IMR-90 (cell line): ENCODE data around the gene PLD1. TPM values are rescaled to one million over a fixed set of nuclear protein-coding genes. Genes with fewer than 3 reads are reported as not detected.

Experiments
- ATAC-seq: fragments of 200-7000 bp; cut with Tn5 transposase; 2 replicates; pipeline ENCODE4 v1.9.1; 2020; ENCODE audit warnings: low read depth, mild to moderate bottlenecking, moderate library complexity
- BruUV-seq: library from RNA; stranded (reverse); fragments of 400-500 nt; replicated peaks from 2 replicates; lab custom pipeline; 2021; lab: Mats Ljungman, UMichigan
- CTCF ChIA-PET: fragments of 300-600 bp; formaldehyde crosslinking; extraction: SDS; loops from one replicate; lab custom pipeline; 2021; ENCODE audit warnings: antibody characterized with exemption; lab: Yijun Ruan, JAX
- POLR2A ChIA-PET: fragments of 300-600 bp; sonication (Branson Sonifier 250); formaldehyde crosslinking; loops from one replicate; lab custom pipeline; 2022; ENCODE audit warnings: antibody characterized with exemption; ENCODE audit not compliant: unreplicated experiment; lab: Charles Lee
- DNase-seq: peaks from one replicate; pipeline ENCODE4 v3.0.0; 2013
- H2AFZ ChIP-seq: replicated peaks from 2 replicates; pipeline ENCODE3; 2013; ENCODE audit warnings: low read length, mild to moderate bottlenecking; ENCODE audit not compliant: poor library complexity
- H2AK5ac ChIP-seq: 2 replicates; pipeline ENCODE4 v1.6.1; 2013; ENCODE audit warnings: low read depth, low read length, inconsistent platforms
- H2AK9ac ChIP-seq: replicated peaks from 2 replicates; pipeline ENCODE3; 2013; ENCODE audit warnings: mild to moderate bottlenecking, low read depth, low read length, moderate library complexity; ENCODE audit not compliant: poor library complexity
- H2BK120ac ChIP-seq: 2 replicates; pipeline ENCODE4 v1.6.1; 2013; ENCODE audit warnings: low read depth, low read length, inconsistent platforms
- H2BK15ac ChIP-seq: 3 replicates; pipeline ENCODE4 v1.6.1; 2013; ENCODE audit warnings: low read depth, low read length, inconsistent platforms
- H2BK20ac ChIP-seq: 2 replicates; pipeline ENCODE4 v1.6.1; 2013; ENCODE audit warnings: low read depth, mild to moderate bottlenecking, inconsistent platforms, low read length, moderate library complexity
- H2BK5ac ChIP-seq: 2 replicates; pipeline ENCODE4 v1.6.1; 2013; ENCODE audit warnings: mild to moderate bottlenecking, low read depth, low read length, inconsistent platforms; ENCODE audit not compliant: poor library complexity, severe bottlenecking
- H3K14ac ChIP-seq: replicated peaks from 2 replicates; pipeline ENCODE4 v1.6.1; 2013; ENCODE audit warnings: low read depth, low read length, inconsistent platforms
- H3K18ac ChIP-seq: 2 replicates; pipeline ENCODE4 v1.6.1; 2013; ENCODE audit warnings: low read depth, low read length, control low read depth
- H3K23ac ChIP-seq: 2 replicates; pipeline ENCODE4 v1.6.1; 2013; ENCODE audit warnings: low read depth, low read length, inconsistent platforms
- H3K27ac ChIP-seq: 2 replicates; pipeline ENCODE4 v1.5.1; 2013; ENCODE audit warnings: mild to moderate bottlenecking, control low read depth, low read length; ENCODE audit not compliant: insufficient read depth
- H3K27me3 ChIP-seq: 2 replicates; pipeline ENCODE4 v1.6.1; 2013; ENCODE audit warnings: low read length; ENCODE audit not compliant: control insufficient read depth, insufficient read depth
- H3K36me3 ChIP-seq: 2 replicates; pipeline ENCODE4 v1.6.1; 2013; ENCODE audit warnings: low read length, mixed read lengths; ENCODE audit not compliant: control insufficient read depth, insufficient read depth
- H3K4ac ChIP-seq: 2 replicates; pipeline ENCODE4 v1.6.1; 2013; ENCODE audit warnings: low read depth, low read length, inconsistent platforms
- H3K4me1 ChIP-seq: 2 replicates; pipeline ENCODE4 v1.6.1; 2013; ENCODE audit warnings: low read length, mixed read lengths; ENCODE audit not compliant: control insufficient read depth, insufficient read depth
- H3K4me2 ChIP-seq: 2 replicates; pipeline ENCODE4 v1.6.1; 2013; ENCODE audit warnings: low read depth, mild to moderate bottlenecking, control low read depth, low read length, moderate library complexity
- H3K4me3 ChIP-seq: 2 replicates; pipeline ENCODE4 v1.5.1; 2013; ENCODE audit warnings: low read depth, mild to moderate bottlenecking, control low read depth, low read length, moderate library complexity; ENCODE audit not compliant: insufficient read depth
- H3K56ac ChIP-seq: 2 replicates; pipeline ENCODE4 v1.6.1; 2013; ENCODE audit warnings: low read length, inconsistent platforms; ENCODE audit not compliant: insufficient read depth; ENCODE audit errors: extremely low read depth
- H3K79me1 ChIP-seq, 2 experiments: 2 replicates each; pipeline ENCODE4 v1.6.1; 2013; ENCODE audit warnings: low read length in 2 of 2, inconsistent platforms in 1 of 2, low read depth in 1 of 2
- H3K9ac ChIP-seq: 2 replicates; pipeline ENCODE4 v1.6.1; 2013; ENCODE audit warnings: low read depth, low read length, control low read depth
- H3K9me1 ChIP-seq: 2 replicates; pipeline ENCODE4 v1.6.1; 2013; ENCODE audit warnings: low read length, inconsistent platforms; ENCODE audit not compliant: insufficient read depth
- H3K9me3 ChIP-seq: 2 replicates; pipeline ENCODE4 v1.6.1; 2013; ENCODE audit warnings: low read length; ENCODE audit not compliant: control insufficient read depth, insufficient read depth
- H4K20me1 ChIP-seq: 2 replicates; pipeline ENCODE4 v1.6.1; 2013; ENCODE audit warnings: low read length, inconsistent platforms; ENCODE audit not compliant: insufficient read depth
- H4K5ac ChIP-seq: 2 replicates; pipeline ENCODE4 v1.6.1; 2013; ENCODE audit warnings: mild to moderate bottlenecking, low read depth, low read length, control low read depth
- H4K8ac ChIP-seq, 2 experiments: 2 replicates each; pipeline ENCODE4 v1.6.1; 2013; ENCODE audit warnings: low read depth in 2 of 2, low read length in 2 of 2, control low read depth in 1 of 2, inconsistent platforms in 1 of 2
- H4K91ac ChIP-seq: 2 replicates; pipeline ENCODE4 v1.6.1; 2013; ENCODE audit warnings: low read depth, low read length, inconsistent platforms; ENCODE audit not compliant: insufficient read depth
- BHLHE40 ChIP-seq: fragments of 150-350 bp; IDR thresholded peaks from 2 replicates; pipeline ENCODE4 v1.6.1; 2016; ENCODE audit warnings: mild to moderate bottlenecking, low read depth, low read length
- FOS ChIP-seq: fragments of 150-350 bp; IDR thresholded peaks from 2 replicates; pipeline ENCODE4 v1.6.1; 2016; ENCODE audit warnings: low read depth, low read length
- MAFK ChIP-seq: IDR thresholded peaks from 2 replicates; pipeline ENCODE4 v1.6.1; 2012; ENCODE audit warnings: low read depth, low read length, improper control_type of control experiment
- MXI1 ChIP-seq: IDR thresholded peaks from 2 replicates; pipeline ENCODE4 v1.6.1; 2012; ENCODE audit warnings: low read depth, mild to moderate bottlenecking, low read length, moderate library complexity, borderline replicate concordance
- NFE2L2 ChIP-seq: fragments of 150-350 bp; IDR thresholded peaks from 2 replicates; pipeline ENCODE4 v1.6.1; 2016; ENCODE audit warnings: low read depth, mild to moderate bottlenecking, low read length
- RCOR1 ChIP-seq: IDR thresholded peaks from 2 replicates; pipeline ENCODE4 v1.6.1; 2012; ENCODE audit warnings: mild to moderate bottlenecking, low read length, improper control_type of control experiment; ENCODE audit not compliant: insufficient replicate concordance
- SMC3 ChIP-seq: fragments of 150-350 bp; IDR thresholded peaks from 2 replicates; pipeline ENCODE4 v1.6.1; 2016; ENCODE audit warnings: low read depth, mild to moderate bottlenecking, antibody characterized with exemption, low read length, moderate library complexity
- WGBS, 2 experiments: methylation state at CpG; one replicate each; pipeline versions ENCODE4 v1.1.5 to v1.1.7; 2013; ENCODE audit warnings: missing lambda C conversion rate in 2 of 2; ENCODE audit not compliant: insufficient read length in 1 of 2; ENCODE audit errors: extremely low coverage in 2 of 2; 5-methylcytosine and 5-hydroxymethylcytosine counted together
- dilution Hi-C: fragments of 300-500 bp; cut with HindIII; formaldehyde crosslinking; loops from one replicate; pipeline ENCODE4 v1.14.3; 2018; ENCODE audit warnings: low sequenced_read_pairs; ENCODE audit not compliant: unreplicated experiment
- in situ Hi-C: fragments of 300-500 bp; cut with MboI; formaldehyde crosslinking; loops from 3 replicates; pipeline ENCODE4 v1.14.3; 2019; ENCODE audit warnings: low sequenced_read_pairs, inconsistent platforms, mixed read lengths
- intact Hi-C: fragments of 100-400 bp; cut with micrococcal nuclease; formaldehyde crosslinking; loops from 2 replicates; pipeline ENCODE4 v1.10.0; 2022
- polyA plus RNA-seq, 3 experiments: library from polyadenylated mRNA; depleted of rRNA; stranded (reverse); fragments of >200 nt; gene quantifications; 2 replicates each; pipeline ENCODE4 v1.2.3, GENCODE V29; 2012; ENCODE audit warnings: low replicate concordance in 1 of 3
- total RNA-seq: library from RNA; depleted of rRNA; stranded (reverse); fragments of >200 nt; gene quantifications from 2 replicates; pipeline ENCODE4 v1.2.3, GENCODE V29; 2012

Gene PLD1
- total and polyA plus RNA-seq, 2 of the 4 experiments (the other 2 are of a cell fraction), result 3.3 to 9.7 TPM

DNA sequence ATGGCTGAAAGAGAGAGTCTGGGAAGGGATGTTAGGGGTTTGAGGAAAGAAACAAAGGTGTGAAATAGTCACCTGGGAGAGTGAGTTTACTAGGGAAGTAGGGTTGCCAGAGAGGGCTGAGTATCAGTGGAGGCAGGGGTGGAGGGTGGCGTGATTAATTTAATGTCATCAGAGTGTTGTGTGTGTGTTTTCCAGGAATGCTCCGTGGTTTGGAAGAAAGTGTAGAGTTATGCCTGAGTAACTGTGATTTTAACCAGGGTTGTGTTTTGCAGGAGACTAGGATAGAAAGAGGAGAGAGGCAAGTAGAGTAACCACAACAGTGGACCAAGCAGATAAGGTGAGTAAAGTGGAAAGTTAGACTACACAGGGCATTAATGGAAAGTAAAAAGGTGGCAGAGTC is 27.2 kb downstream of the PLD1 start:
- H3K4me3 ChIP-seq, result no peak overlapping the region
- H3K27ac ChIP-seq, result no peak overlapping the region
- 0 out of 2 replicates have a peak overlapping the region, but pooled peaks have one; percentile 56 for H3K23ac ChIP-seq
- H2BK20ac ChIP-seq, result peak overlapping the region; percentile 82
- H3K4me2 ChIP-seq, result no peak overlapping the region
- H3K36me3 ChIP-seq, result no peaks in the 10 kb centered on the region
- peak overlapping the region; percentile 48 for H2BK5ac ChIP-seq
- no TSS peak for BruUV-seq
- 0 out of 3 replicates have a peak overlapping the region, but pooled peaks have one; percentile 65 for H2BK15ac ChIP-seq
- in situ Hi-C loops (no loop called here), dilution Hi-C loops (no loop called here), intact Hi-C loops (loop anchor here (5.0 kb wide), 1 partner anchor 49 kb away; no protein-coding TSS in a partner anchor)
- H2AFZ ChIP-seq, result no peak overlapping the region
- no peak overlapping the region for H3K56ac ChIP-seq
- peak overlapping the region; percentile 47 for H2BK120ac ChIP-seq
- peak overlapping the region; percentile 89; the same call in 1 of the 2 replicates for H2AK5ac ChIP-seq
- ChIA-PET POLR2A (no interaction called here), CTCF (no interaction called here)
- ATAC-seq, result no peak
- H3K9me1 ChIP-seq, result peaks cover 3% of the 10 kb centered on the region; the same call in 1 of the 2 replicates
- no peak overlapping the region for H2AK9ac ChIP-seq
- H3K9me3 ChIP-seq, result peaks cover 4% of the 10 kb centered on the region; the same call in 1 of the 2 replicates
- TF ChIP-seq FOS (no peak), SMC3 (no peak), BHLHE40 (no peak), MAFK (no peak), RCOR1 (no peak), NFE2L2 (no peak), MXI1 (no peak)
- no peak overlapping the region; the same call in 1 of the 2 replicates for H3K18ac ChIP-seq
- DNase-seq, result peak; percentile 45
- no peak overlapping the region for H3K4ac ChIP-seq
- H3K4me1 ChIP-seq, result peaks cover 8% of the 10 kb centered on the region
- peaks cover 3% of the 10 kb centered on the region; the same call in 1 of the 2 replicates for H4K20me1 ChIP-seq
- peaks cover 4 to 15% of the 10 kb centered on the region in 2 experiments; a peak in 3 of 4 replicates for H3K79me1 ChIP-seq
- no peak overlapping the region for H3K14ac ChIP-seq
- WGBS, 2 experiments, result no CpG with 5 or more reads among the region's 2 CpGs
- H3K9ac ChIP-seq, result no peak overlapping the region
- H4K8ac ChIP-seq, result peak overlapping the region in 1 of 2 experiments; percentile 56; a peak in 2 of 4 replicates
- H4K91ac ChIP-seq, result peak overlapping the region; percentile 53
- no peaks in the 10 kb centered on the region for H3K27me3 ChIP-seq
- H4K5ac ChIP-seq, result no peak overlapping the region
